ENCODE results near the gene SLC25A29. TPM values are rescaled to one million over a fixed set of nuclear protein-coding genes. Genes with fewer than 3 reads are reported as not detected.
A peak's percentile ranks its signal among the peaks of the same experiment; 100 is the strongest.

SLC25A29 gene
- total RNA-seq, 4 donors from 2014 or later: 36.4 to 65.4 (median 52.9) TPM

- no peaks in the 10 kb centered on the region for H3K36me3 ChIP-seq
- no peak overlapping the region for H3K4me3 ChIP-seq
- TF ChIP-seq CTCF (IDR thresholded peaks at IDR 0.05) (no peak), POLR2AphosphoS5 (IDR thresholded peaks at IDR 0.05) (no peak), POLR2A (IDR thresholded peaks at IDR 0.05) (no peak), EP300 (IDR thresholded peaks at IDR 0.05) (no peak)
- no peaks in the 10 kb centered on the region for H3K27me3 ChIP-seq
- no peak for ATAC-seq
- no peak overlapping the region for H3K27ac ChIP-seq
- no peaks in the 10 kb centered on the region for H3K9me3 ChIP-seq
- WGBS, 2 donors (ENCODE audit: low coverage in 1 of 2): 100% methylated on average over 1 of the region's 15 CpGs; no CpG with 5 or more reads in 1 of the 2 donors
- peaks cover 0 to 15% (median 3%) of the 10 kb centered on the region in 3 donors for H3K4me1 ChIP-seq
These were observed 16.1 kb upstream of the SLC25A29 start for GRCh38 chr14:100322138-100322957.

- no peak for ATAC-seq
- H3K4me3 ChIP-seq: no peak overlapping the region
- peaks cover 0 to 15% (median 3%) of the 10 kb centered on the region in 3 donors for H3K4me1 ChIP-seq
- no peak for TF ChIP-seq CTCF (IDR thresholded peaks at IDR 0.05)
- TF ChIP-seq POLR2AphosphoS5 (IDR thresholded peaks at IDR 0.05): no peak
- TF ChIP-seq POLR2A (IDR thresholded peaks at IDR 0.05): no peak
- no peak for TF ChIP-seq EP300 (IDR thresholded peaks at IDR 0.05)
- H3K36me3 ChIP-seq: no peaks in the 10 kb centered on the region
- 73 to 78% methylated on average over 3 to 6 of the region's 9 CpGs for WGBS, 2 donors (ENCODE audit: low coverage in 1 of 2)
- no peaks in the 10 kb centered on the region for H3K27me3 ChIP-seq
- no peaks in the 10 kb centered on the region for H3K9me3 ChIP-seq
- H3K27ac ChIP-seq: no peak overlapping the region
These were observed 15.4 kb upstream of the SLC25A29 start for GRCh38 chr14:100321473-100322137.

GRCh38 chr14:100320157-100320856 is 14.1 kb upstream of the SLC25A29 start:
- Histone ChIP-seq H3K9me3 (no peaks in the 10 kb centered on the region), H3K4me3 (no peak overlapping the region), H3K27ac (no peak overlapping the region), H3K4me1 (peaks cover 0 to 15% (median 3%) of the 10 kb centered on the region in 3 donors), H3K27me3 (no peaks in the 10 kb centered on the region), H3K36me3 (no peaks in the 10 kb centered on the region)
- 80 to 90% methylated on average over 1 to 11 of the region's 12 CpGs for WGBS, 2 donors (ENCODE audit: low coverage in 1 of 2)
- TF ChIP-seq EP300 (IDR thresholded peaks at IDR 0.05): no peak
- TF ChIP-seq CTCF (IDR thresholded peaks at IDR 0.05): no peak
- no peak for ATAC-seq

GRCh38 chr14:100317912-100318808 is 11.9 kb upstream of the SLC25A29 start:
- no peaks in the 10 kb centered on the region for H3K9me3 ChIP-seq
- H3K27me3 ChIP-seq: peaks cover 2% of the 10 kb centered on the region
- no peaks in the 10 kb centered on the region for H3K36me3 ChIP-seq
- 19 to 35% methylated on average over 12 to 23 of the region's 40 CpGs for WGBS, 2 donors (ENCODE audit: low coverage in 1 of 2)
- peaks cover 0 to 15% (median 3%) of the 10 kb centered on the region in 3 donors for H3K4me1 ChIP-seq
- ATAC-seq: peak; percentile 94
- TF ChIP-seq POLR2AphosphoS5 (IDR thresholded peaks at IDR 0.05): peak; percentile 33
- no peak for TF ChIP-seq EP300 (IDR thresholded peaks at IDR 0.05)
- TF ChIP-seq POLR2A (IDR thresholded peaks at IDR 0.05): no peak
- TF ChIP-seq CTCF (IDR thresholded peaks at IDR 0.05): peak in 3 of 4 experiments; percentile 79 to 92 (median 84)
- peak overlapping the region; percentile 26 to 45 for H3K4me3 ChIP-seq
- H3K27ac ChIP-seq: peak overlapping the region in 3 of 4 donors; percentile 38 to 68 (median 63)

All from gastroesophageal sphincter (tissue), 4 donors.